Hematopoietic multipotent progenitor cell treated with erythropoietin and hydrocortisone succinate and interleukin-3 and kit ligand, for 4 days (in vitro differentiated cells): Measurements from ENCODE around the gene SUSD6.
"Not testable (repeated sequence)": the region's sequence is repeated elsewhere in the genome, so short reads cannot be mapped to it uniquely, and the experiment has no call there.

Source experiments
- DNase-seq: peaks from one replicate; pipeline ENCODE4 v3.0.0-alpha.2; 2015

Gene SUSD6

DNA sequence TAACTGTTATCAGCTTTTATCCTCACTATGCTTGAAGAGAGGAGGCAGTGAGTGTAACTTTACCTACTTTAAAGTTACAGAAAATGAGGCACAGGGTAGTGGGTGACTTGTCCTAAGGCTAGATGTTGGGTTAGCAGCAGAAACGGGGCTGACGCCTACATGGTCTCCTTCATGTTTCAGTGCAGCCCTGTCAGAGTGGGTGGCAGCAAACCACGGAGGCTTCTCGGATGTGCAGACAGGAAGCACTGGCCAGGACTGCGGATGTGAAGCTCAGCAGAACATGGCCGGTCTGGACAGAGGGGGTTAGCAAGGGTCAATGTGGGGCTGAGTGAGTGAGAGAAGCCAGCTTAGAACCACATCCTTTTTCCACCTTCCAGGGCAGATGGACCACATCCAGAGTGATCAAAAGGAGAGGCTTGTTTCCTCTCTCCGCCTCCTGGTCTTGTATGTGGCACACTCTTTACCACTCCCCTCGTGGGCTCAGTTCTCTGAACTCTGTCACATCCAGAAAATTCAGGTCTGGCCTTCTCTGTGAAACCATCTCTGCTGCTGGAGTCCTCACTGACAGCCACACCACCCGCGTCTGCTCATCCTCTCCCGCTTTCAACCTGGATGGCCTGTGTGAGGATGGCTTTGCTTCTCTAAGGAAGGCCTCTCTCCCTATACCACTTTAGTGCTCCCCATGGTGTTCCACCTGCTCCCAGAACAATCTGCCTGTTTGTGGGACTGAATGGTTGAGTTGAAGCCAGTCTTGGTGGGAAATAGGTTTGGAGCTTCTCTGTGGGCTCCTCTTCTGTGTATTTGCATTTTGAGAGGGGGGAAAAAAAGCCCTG, 14.1 kb downstream of the SUSD6 start:
- DNase-seq = peak; percentile 87

DNA sequence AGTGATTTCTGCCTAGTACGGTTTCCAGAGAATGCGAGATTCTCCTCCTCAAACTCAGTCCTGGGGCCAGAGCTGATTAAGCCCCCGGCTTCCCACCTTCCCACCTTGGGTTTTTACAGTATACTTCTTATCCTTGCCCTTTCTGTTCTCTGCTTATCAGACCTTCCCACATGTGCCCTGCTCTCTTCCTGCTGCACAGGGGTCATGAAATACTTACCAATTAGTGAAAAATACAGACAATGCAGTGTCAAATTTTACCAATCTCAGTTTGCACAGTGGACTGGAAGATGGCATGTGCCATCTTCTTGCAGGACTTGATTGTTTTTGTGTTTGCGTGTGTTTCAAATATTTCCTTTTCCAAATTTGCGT, 14.7 kb downstream of the SUSD6 start:
- DNase-seq = peak; percentile 81

DNA sequence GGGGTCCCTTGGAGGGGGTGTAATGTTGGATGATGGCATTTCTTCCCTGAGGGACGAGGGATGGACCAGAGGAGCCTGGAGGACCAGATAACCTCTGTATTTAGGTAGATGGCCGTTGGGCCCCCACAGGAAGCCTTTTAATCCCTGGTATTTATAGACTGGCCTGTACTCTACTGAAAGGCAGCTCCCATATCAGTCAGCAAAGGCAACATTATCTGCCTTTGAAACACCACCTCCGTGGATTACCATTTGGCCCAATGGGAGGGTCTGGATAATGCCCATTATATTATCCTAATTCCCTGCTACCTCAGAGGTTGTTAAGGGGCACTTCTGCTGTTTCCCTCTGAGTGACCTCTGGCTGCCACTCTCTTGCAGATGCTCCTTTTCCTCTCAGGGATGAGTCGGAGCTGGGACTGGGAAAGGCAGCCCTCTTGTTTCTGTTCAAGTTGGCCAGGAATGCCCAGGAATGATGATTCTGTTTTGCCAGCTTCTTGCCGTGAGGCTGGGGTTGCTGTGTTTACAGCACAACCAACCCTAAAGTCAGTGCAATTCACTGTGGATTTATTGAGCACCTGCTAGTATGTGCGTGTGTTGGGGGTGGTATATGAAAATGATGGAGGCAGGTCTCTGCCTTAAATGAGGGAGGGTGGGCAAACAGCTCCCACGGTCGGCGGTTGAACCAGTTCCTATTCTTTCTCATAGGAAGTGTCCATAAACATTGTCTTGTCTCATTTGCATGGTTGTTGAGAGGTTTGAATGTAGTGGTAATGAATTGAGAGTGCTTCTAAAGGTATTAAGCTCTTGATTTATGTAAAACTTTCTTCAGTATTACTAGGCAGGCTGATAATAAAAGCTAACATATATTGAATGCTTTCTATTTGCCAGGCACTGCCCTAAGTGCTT, 18.1 kb downstream of the SUSD6 start:
- peak; percentile 53 for DNase-seq

DNA sequence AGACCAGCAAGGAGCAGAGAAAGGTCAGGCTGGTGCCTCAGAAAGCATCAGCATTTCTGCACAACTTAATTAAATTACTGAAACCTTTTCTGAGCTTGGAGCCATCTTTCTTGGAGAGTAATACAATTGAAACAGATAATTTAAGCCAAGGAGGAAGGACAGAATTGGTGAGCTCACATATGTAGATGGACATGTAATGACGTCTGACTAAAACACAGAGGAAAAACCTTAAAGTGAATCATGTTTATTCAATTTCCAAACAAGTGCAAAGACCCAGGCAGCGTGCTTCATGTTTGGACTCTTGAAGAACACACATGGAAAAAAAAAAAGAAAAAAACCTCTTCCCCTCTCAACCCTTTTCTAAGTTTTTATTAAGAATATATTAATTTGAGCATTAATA, 19.0 kb downstream of the SUSD6 start:
- no peak for DNase-seq

DNA sequence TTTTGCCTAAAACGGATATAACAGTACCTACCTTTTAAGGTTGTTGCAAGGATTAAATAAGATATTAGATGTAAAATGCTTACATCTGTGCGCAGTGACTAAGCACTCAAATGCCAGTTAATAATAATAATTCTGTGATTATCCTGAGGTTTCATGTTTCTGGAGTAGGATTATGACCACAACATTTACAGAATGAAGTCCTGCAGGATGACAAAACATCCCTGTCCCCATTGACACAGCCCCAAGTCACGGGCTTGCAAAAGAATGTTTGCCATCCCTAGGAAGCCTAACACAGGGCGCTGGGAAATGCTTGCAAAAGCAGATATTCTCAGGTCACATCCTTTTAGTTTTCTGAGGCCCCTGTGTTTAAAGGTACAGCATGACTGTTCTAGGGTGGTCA, 20.1 kb downstream of the SUSD6 start:
- no peak for DNase-seq

DNA sequence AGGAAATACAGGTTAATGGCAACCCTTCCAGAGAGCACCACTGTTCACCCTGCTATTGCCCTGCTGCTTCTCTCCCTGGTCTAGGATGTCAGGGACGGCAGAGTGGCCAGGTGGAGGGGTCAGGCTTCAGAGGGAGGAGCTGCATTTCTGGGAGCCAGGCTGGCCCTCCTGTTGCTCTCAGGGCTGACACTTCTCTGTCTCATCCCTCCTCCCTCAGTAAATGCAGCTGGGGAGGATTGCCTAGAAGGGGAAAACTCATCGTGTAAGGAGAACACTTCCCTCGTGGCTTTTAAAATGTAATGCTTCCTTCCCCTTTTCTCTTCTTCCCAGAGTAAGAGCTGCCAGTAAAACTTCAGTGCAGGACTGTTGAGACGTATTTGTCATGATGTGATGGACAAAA, 20.8 kb downstream of the SUSD6 start:
- peak; percentile 24 for DNase-seq

DNA sequence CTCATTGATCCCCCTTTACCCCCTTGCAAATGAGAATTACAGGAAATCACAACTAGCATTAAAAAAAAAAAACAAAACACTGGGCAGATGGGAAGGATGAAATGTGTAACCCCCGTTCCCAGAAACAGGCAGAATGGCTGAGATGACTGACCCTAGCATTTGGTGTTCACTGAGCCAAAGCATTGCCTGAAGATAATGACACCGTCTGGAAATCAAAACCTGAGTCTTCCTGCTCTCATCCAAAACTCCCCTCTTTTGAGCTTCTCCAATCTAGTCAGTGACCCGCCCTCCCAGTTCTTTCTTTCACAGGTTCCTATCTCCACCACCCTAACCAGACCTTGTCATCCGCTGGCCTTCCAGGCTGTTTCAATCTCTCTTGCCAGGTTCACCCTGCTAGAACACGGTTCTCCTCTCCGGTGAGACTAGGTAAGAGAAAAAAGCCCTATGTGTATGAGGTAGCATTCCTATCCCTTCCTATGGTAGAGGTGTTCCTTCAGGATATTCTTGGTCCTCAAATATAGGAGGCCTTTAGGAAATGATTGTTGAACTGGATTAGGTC, 21.3 kb downstream of the SUSD6 start:
- DNase-seq = peak; percentile 27

DNA sequence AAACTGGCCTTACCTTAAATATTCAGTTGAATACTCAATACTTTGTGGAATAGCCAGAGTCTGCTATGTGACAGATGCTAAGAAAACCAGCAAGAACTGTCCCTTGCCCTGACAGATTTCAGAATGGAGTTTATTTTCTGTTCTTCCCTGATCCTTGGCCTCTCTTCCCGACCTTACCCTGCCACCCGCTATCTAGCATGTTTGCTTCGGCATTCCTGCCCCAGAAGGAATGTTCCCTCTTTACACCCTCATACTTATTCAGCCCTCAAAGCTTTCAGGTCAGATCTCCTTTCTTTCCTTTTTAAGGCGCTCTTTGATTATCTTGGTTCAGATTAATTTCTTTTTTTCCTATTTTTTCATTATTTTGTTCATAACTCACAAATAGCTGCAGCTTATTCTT, 21.8 kb downstream of the SUSD6 start:
- no peak for DNase-seq

DNA sequence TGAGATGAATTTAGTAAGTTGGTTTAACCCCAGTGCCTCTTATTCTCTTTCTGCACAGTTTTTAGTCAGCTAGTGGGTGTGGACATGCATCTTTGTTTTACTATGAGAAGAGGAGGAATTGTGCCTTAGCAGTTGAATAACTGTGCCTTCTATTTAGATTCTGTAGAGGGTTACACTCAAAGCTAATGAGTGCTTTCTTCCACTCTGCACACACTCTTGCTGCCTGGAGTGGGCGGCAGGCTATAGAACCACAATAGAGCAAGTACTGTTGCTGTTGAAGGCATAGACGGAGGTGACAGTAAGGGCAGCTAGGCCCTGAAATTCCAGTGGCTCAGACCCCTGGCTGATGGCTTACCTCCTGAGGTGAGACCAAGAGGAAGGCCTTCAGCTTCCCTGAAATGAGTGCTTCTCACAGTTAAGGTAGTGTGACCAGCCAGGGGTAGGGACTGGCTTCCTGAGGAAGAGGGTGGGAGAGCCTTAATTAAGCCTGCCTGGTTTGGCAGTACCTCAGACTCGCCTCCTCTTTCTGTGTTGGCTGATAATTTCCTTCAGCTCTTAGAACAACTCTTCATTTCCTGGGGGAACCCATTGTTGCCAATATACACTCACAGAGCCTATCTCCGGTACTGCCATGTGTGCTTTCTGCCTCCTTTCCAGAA, 24.7 kb downstream of the SUSD6 start:
- DNase-seq = peak; percentile 59

DNA sequence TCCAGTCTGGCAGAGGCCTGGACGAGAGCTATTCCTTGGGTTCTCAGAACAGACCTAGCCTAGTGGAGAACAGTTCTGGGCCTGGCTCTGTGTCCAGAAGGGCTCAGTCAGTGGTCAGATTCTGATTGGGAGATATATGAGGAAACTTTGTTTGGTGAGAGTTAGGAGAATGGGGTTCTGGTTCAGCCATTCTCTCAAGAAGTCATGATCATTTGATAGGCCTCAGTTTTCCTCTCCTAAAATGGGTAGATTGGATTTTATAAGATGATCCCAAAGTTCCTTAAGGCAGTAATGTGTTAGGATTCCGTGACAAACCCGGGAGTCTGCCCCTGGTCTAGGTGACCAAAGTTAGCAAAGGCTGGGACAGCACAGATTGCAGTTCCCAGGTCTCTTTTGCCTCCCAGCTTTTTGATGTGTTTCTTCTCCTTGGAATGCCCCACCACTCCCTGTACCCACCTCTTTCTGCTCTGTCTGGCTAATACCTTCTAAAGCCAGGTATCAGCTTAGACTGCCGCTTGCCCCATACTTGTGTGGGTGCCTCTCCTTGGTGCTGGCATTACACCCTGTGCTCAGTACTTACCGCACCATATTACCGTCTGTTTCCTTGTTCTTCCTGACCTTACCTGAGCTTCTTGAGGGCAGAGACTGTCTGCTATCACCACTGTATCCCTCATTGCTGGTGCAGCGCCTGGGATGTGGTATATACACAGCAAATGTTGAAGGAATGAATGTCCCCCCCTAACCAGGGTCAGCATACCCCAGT, 25.5 kb downstream of the SUSD6 start:
- DNase-seq = no peak

DNA sequence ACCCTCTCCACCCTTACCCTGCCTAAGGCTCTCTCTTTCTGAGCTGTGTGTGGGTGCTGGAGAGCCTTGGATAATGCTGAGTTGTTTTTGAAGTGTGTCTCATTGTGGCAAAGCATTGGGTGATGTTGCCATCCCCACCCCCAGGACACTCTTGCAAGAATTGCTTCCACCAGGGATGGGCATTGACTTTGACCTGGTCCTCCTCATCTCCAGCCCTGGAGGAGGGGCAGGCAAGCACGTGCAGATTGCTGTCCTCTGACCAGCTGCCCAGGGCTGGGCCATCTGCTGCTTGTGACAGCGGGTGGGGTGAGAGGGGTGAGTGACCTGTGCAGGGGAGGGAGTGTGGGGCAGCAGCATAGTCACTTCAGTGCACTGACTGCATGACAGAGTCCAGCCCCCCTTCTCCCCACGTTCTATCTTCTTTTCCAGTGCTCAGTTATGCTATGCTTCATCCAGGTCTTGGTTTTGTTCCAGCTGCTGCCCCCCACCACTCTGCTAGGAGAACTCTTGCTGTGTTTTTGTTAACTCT, 26.2 kb downstream of the SUSD6 start:
- DNase-seq = no peak

DNA sequence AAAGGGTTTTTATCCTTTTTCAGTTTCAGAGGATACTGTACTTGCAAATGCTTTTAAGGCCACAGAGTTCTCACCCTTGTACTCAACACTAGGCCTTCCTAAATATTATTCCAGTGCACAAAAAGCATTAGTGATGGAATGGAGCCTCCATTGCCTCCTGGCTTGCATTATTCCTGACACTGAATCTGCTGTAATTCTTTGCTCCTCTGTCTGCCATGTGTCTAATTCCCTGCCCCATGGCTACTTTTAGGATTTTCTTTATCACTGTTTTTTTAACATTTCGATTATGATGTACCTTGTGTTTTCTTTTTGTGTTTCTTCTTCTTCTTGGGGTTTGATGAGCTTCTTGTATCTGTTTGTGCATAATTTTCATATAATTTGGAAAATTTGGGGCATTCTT, 29.5 kb downstream of the SUSD6 start:
- no peak for DNase-seq

DNA sequence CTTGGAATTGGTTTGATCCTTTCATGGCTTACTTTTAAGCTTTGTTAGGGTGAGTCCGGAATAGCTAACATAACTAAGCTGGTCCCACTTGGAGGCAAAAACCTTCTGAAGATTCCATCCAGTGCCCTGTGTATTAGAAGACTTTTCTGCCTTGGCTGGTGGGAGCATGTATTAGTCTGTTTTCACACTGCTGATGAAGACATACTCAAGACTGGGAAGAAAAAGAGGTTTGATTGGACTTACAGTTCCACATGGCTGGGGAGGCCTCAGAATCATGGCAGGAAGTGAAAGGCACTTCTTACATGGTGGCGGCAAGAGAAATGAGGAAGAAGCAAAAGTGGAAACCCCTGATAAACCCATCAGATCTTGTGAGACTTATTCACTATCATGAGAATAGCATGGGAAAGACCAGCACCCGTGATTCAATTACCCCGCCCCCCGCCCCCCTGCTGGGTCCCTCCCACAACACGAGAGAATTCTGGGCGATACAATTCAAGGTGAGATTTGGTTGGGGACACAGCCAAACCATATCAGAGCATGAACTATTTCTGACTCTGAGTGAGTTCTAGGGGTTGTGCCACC, 30.9 kb downstream of the SUSD6 start:
- not testable (repeated sequence) for DNase-seq

DNA sequence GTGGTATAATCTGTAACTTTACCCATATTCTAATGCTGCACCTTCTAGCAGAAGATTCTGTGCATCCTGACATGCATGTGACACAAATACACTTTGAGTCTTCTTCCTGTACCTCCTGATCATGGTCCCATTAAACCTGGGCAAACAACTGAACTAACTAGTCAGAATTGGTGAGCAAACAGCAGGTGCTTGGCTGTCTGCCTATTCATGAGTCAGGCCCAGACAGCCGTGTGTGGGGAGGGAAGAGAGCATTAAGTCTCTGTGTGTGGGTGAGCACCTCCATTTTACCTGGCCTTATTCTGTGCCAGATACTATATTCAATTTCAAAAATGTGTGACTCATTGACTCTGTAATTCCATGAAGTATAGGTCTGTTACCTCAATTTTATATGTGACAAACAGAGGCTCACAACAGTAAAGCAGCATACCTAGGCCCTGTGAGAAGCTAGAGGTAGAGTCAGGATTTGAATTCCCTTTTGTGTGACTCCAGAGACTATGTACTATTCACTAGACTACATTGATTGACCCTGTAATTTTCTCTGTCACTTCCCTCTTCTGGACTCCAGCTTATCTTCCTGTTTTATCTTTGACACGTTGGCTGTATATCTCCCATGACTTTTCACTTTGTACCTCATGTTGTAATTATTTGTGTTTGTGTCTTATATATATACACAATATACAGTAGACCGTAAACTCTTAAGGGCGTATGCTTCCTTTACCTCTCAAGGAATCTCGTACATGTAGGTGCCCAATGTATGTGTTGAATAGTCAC, 32.2 kb downstream of the SUSD6 start:
- DNase-seq = peak; percentile 60

DNA sequence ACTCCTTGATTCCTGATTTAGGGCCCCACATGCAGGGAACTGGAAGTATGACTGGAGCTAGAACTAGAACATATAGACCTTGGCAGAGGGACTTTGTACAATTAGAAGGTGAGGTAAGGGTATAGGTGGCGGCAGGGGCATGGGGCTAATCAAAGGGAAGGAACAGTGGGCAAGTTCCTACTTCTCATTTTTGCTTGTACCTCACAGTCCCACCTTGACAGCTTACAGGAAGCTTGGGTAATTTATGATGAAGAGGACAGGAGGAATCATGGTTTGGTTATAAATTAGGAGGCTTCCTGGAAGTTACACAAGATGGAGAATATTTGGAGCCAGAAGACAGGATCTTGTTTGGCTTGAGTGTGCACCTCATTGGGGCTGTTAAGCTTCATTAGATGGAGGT, 33.4 kb downstream of the SUSD6 start:
- no peak for DNase-seq

DNA sequence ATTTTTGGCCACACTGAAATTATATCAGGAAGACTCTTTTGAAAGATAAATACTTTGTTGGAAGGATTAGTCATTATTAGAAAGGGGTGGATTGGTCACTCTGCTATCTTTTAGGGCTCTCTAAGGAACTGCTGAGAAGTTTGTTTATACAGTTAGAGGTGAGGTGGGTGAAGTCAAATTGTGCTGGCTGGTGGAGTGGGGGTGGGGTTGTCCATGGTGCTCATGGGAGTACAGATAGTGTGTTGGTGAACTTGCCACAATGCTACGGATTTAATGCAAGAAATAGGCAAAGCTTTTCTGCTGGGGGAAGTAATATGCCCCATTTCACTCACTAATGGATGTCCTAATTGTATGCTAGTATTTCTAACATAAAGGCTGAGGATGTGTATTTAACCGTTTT, 35.8 kb downstream of the SUSD6 start:
- DNase-seq = peak; percentile 49

DNA sequence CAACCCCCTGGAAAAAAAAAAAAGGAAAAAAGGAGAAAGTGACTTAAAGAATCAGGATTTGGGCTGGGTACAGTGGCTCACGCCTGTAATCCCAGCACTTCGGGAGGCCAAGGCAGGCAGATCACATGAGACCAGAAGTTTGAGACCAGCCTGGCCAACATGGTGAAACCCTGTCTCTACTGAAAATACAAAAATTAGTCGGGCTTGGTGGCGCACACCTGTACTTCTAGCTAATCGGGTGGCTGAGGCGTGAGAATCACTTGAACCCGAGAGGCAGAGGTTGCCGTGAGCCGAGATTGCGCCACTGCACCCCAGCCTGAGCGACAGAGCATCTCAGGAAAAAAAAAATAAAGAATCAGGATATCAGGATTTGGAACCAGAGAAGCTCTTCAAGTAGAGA, 36.2 kb downstream of the SUSD6 start:
- DNase-seq = not testable (repeated sequence)

DNA sequence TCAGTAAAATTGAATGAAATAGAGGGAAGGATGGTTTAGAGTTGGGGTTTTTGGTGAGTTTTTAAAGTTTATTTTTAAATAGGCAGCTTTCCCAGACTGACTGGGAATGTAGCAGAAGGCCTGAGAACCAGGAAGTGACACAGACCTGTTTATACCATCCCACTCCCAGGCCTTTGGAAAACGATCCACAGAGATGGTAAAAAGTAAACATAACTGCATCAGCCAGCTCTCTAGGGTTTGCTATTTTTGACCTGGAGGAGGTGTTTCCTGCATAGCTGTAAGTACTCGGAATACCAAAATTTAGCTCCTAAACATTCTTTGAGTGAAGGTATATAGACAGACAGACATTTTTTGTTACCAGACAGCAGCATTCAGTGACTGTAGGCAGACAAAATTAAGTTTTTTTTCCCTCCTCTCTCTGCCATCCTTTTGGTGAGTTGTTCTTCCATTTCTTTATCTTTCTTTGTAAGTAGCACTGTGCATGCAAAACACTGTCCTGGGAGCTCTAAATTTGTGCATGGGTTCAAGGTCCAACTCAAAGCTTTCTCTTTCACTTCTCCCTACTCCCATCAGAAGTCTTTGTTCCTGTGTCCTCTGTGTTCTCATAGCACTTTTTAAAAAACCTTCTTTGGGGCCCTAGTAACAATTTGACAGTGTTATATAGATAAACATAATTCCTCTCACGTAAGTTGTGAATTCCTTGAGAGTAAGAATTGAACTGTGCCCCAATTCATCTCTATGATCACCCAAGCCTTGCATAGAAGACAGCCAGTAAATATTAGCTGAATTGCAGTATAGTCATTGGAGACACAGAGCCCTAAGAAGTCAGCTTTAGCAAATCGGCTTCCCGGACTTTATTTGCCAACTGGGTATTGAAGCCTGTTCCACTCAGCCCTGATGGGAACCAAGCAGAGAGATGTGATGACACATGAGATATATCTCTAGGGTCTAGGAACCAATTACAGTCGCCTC, 37.4 kb downstream of the SUSD6 start:
- DNase-seq = no peak

DNA sequence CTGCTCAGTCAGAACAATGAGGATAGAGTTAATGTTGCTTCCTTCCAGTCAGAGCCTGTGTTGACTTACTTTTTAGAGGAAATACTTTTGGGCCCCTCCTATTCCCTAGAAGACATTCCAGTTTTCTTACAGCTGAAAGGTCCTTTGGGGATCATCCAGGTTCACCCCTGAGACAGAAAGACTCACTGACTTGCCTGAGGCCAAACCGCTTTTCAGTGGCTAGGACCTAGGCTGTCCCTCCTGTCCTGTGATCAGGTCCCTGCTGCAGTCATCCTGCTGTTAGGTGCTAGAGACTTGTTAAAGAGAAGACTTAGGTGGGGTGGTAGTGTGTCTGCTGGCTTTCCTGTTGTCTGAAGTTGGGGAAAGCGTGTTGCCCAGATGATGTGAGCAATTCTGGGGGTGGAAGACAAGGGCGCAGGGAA, 39.6 kb downstream of the SUSD6 start:
- DNase-seq = no peak

DNA sequence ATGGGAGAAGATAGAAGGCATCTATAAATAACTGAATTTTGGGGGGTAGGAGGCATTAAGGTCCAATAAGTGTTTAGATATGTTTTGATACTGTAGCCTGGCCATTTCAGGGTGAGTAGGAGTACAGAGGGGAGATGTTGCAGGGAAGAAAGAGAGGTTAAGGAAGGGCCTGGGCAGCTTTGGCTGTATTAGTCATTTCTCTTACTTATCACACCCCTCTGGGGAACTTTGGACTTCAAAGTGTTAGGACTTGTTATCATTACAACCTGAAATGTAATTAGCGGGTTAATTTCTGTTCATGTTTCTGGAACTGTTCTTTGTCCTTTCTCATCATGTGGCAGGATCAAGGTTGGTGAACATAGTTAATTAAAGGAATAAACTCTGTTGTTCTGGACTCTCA, 40.3 kb downstream of the SUSD6 start:
- DNase-seq = peak; percentile 58
